HG03135 (cell line): ENCODE measurements around the gene GPX3.

Source experiments
- ATAC-seq: cut with Tn5 transposase; IDR thresholded peaks from one replicate; pipeline ENCODE4 v1.9.1; 2021; ENCODE audit warnings: mild to moderate bottlenecking, moderate library complexity; ENCODE audit not compliant: unreplicated experiment

GPX3 gene

GRCh38 chr5:151033217-151033934 is 13.0 kb downstream of the GPX3 start:
- ATAC-seq, result no peak

GRCh38 chr5:151034422-151035379 is 14.3 kb downstream of the GPX3 start:
- ATAC-seq, result no peak

GRCh38 chr5:151036556-151036955 is 16.2 kb downstream of the GPX3 start:
- ATAC-seq, result no peak

- no peak for ATAC-seq
Observed at GRCh38 chr5:151037561-151038411, 17.4 kb downstream of the GPX3 start.

- no peak for ATAC-seq
Observed at GRCh38 chr5:151038412-151038745, 18.0 kb downstream of the GPX3 start.

GRCh38 chr5:151038801-151039238 is 18.4 kb downstream of the GPX3 start:
- no peak for ATAC-seq

- ATAC-seq, result no peak
Observed at GRCh38 chr5:151039665-151040064, 19.3 kb downstream of the GPX3 start.

GRCh38 chr5:151040211-151040747 is 19.9 kb downstream of the GPX3 start:
- ATAC-seq, result no peak

- no peak for ATAC-seq
Observed at GRCh38 chr5:151041577-151042268, 21.3 kb downstream of the GPX3 start.

- ATAC-seq, result no peak
Observed at GRCh38 chr5:151042453-151043093, 22.2 kb downstream of the GPX3 start.

- peak; percentile 51 for ATAC-seq
Observed at GRCh38 chr5:151047814-151048425, 27.5 kb downstream of the GPX3 start.

GRCh38 chr5:151048526-151048925 is 28.1 kb downstream of the GPX3 start:
- no peak for ATAC-seq

- peak; percentile 69 for ATAC-seq
Observed at GRCh38 chr5:151051066-151051930, 30.9 kb downstream of the GPX3 start.

GRCh38 chr5:151051931-151052608 is 31.7 kb downstream of the GPX3 start:
- ATAC-seq, result no peak

GRCh38 chr5:151052836-151053235 is 32.4 kb downstream of the GPX3 start:
- ATAC-seq, result no peak

- ATAC-seq, result no peak
Observed at GRCh38 chr5:151053796-151054462, 33.5 kb downstream of the GPX3 start.

GRCh38 chr5:151054709-151055108 is 34.3 kb downstream of the GPX3 start:
- no peak for ATAC-seq
